ENCODE measurements around the gene C1orf167.
A peak's percentile ranks its signal among the peaks of the same experiment; 100 is the strongest.

C1orf167 gene

GRCh38 chr1:11714831-11715575 is 47.0 kb upstream of the C1orf167 start:
- Histone ChIP-seq H3K4me2 (no peak overlapping the region), H3K4me3 (IDR thresholded peaks at IDR 0.05; ENCODE audit: insufficient read depth, low read depth, low read length) (no peak overlapping the region), H3K9ac (no peak overlapping the region), H2AFZ (ENCODE audit: low read depth) (no peak overlapping the region), H3K36me3 (ENCODE audit: insufficient read depth) (no peaks in the 10 kb centered on the region), H3K27me3 (ENCODE audit: insufficient read depth, low read depth) (peaks cover 82% of the 10 kb centered on the region), H4K20me1 (ENCODE audit: insufficient read depth) (no peaks in the 10 kb centered on the region), H3K4me1 (ENCODE audit: low read depth, poor library complexity, severe bottlenecking) (peaks cover 5% of the 10 kb centered on the region), H3K79me2 (ENCODE audit: insufficient read depth, low read depth) (no peaks in the 10 kb centered on the region), H3K27ac (no peak overlapping the region)
- TF ChIP-seq CTCF (conservative IDR thresholded peaks at IDR 0.05; ENCODE audit: low read depth, low read length): no peak

GRCh38 chr1:11719313-11720032 is 42.5 kb upstream of the C1orf167 start:
- H3K9ac ChIP-seq: no peak overlapping the region
- H3K27ac ChIP-seq: no peak overlapping the region

GRCh38 chr1:11720033-11720376 is 42.0 kb upstream of the C1orf167 start:
- Histone ChIP-seq H3K4me2 (peak overlapping the region; percentile 84), H2AFZ (ENCODE audit: low read depth) (peak overlapping the region; percentile 89), H4K20me1 (ENCODE audit: insufficient read depth) (no peaks in the 10 kb centered on the region), H3K4me1 (ENCODE audit: low read depth, poor library complexity, severe bottlenecking) (peaks cover 6% of the 10 kb centered on the region), H3K36me3 (ENCODE audit: insufficient read depth) (no peaks in the 10 kb centered on the region), H3K9ac (no peak overlapping the region), H3K4me3 (IDR thresholded peaks at IDR 0.05; ENCODE audit: insufficient read depth, low read depth, low read length) (peak overlapping the region; percentile 56), H3K27ac (no peak overlapping the region), H3K27me3 (ENCODE audit: insufficient read depth, low read depth) (peaks cover 69% of the 10 kb centered on the region), H3K79me2 (ENCODE audit: insufficient read depth, low read depth) (no peaks in the 10 kb centered on the region)
- TF ChIP-seq CTCF (conservative IDR thresholded peaks at IDR 0.05; ENCODE audit: low read depth, low read length): peak; percentile 38

More at GRCh38 chr1:11719313-11720032, 42.5 kb upstream of the C1orf167 start:
- Histone ChIP-seq H3K4me2 (peak overlapping the region; percentile 84), H4K20me1 (ENCODE audit: insufficient read depth) (no peaks in the 10 kb centered on the region), H3K27me3 (ENCODE audit: insufficient read depth, low read depth) (peaks cover 70% of the 10 kb centered on the region), H3K36me3 (ENCODE audit: insufficient read depth) (no peaks in the 10 kb centered on the region), H2AFZ (ENCODE audit: low read depth) (peak overlapping the region; percentile 89), H3K4me1 (ENCODE audit: low read depth, poor library complexity, severe bottlenecking) (peaks cover 6% of the 10 kb centered on the region), H3K79me2 (ENCODE audit: insufficient read depth, low read depth) (no peaks in the 10 kb centered on the region), H3K4me3 (IDR thresholded peaks at IDR 0.05; ENCODE audit: insufficient read depth, low read depth, low read length) (peak overlapping the region; percentile 56)
- peak; percentile 95 for TF ChIP-seq CTCF (conservative IDR thresholded peaks at IDR 0.05; ENCODE audit: low read depth, low read length)

GRCh38 chr1:11720525-11720924 is 41.5 kb upstream of the C1orf167 start:
- Histone ChIP-seq H3K27ac (no peak overlapping the region), H3K36me3 (ENCODE audit: insufficient read depth) (no peaks in the 10 kb centered on the region), H3K4me1 (ENCODE audit: low read depth, poor library complexity, severe bottlenecking) (peaks cover 6% of the 10 kb centered on the region), H2AFZ (ENCODE audit: low read depth) (no peak overlapping the region), H3K79me2 (ENCODE audit: insufficient read depth, low read depth) (no peaks in the 10 kb centered on the region), H3K9ac (no peak overlapping the region), H3K27me3 (ENCODE audit: insufficient read depth, low read depth) (peaks cover 69% of the 10 kb centered on the region), H3K4me3 (IDR thresholded peaks at IDR 0.05; ENCODE audit: insufficient read depth, low read depth, low read length) (no peak overlapping the region), H3K4me2 (no peak overlapping the region), H4K20me1 (ENCODE audit: insufficient read depth) (no peaks in the 10 kb centered on the region)
- TF ChIP-seq CTCF (conservative IDR thresholded peaks at IDR 0.05; ENCODE audit: low read depth, low read length): no peak

Data from KMS-11 (cell line).